Lower lobe of right lung (tissue), 2 donors: ENCODE measurements around the gene PYDC1. TPM values are rescaled to one million over a fixed set of nuclear protein-coding genes. Genes with fewer than 3 reads are reported as not detected.
"Not testable (repeated sequence)": the region's sequence is repeated elsewhere in the genome, so short reads cannot be mapped to it uniquely, and the experiment has no call there.

Source experiments
- ATAC-seq, 2 donors: fragments of 200-7000 bp; cut with Tn5 transposase; one replicate each; pipeline ENCODE4 v1.9.1; 2020 to 2022; ENCODE audit warnings: mild to moderate bottlenecking in 2 of 2, moderate library complexity in 2 of 2
- DNase-seq: peaks from one replicate; pipeline ENCODE4 v3.0.0-alpha.2; 2020
- H3K27ac ChIP-seq: fragments of 200-600 bp; one replicate; pipeline ENCODE4 v1.8.0; 2022
- H3K27me3 ChIP-seq: fragments of 200-600 bp; one replicate; pipeline ENCODE4 v1.8.0; 2022; ENCODE audit warnings: low read depth
- H3K36me3 ChIP-seq: fragments of 200-600 bp; one replicate; pipeline ENCODE4 v1.8.0; 2022; ENCODE audit warnings: mild to moderate bottlenecking
- H3K4me1 ChIP-seq: fragments of 200-600 bp; one replicate; pipeline ENCODE4 v1.8.0; 2022
- H3K4me3 ChIP-seq: fragments of 200-600 bp; one replicate; pipeline ENCODE4 v1.8.0; 2022; ENCODE audit warnings: mild to moderate bottlenecking
- H3K9me3 ChIP-seq: fragments of 200-600 bp; one replicate; pipeline ENCODE4 v1.8.0; 2022
- intact Hi-C: fragments of 100-400 bp; cut with DNase I; formaldehyde crosslinking; loops from one replicate; pipeline ENCODE4 v1.11.0; 2022
- total RNA-seq: library from RNA; stranded (reverse); fragmentation: NEBNext Ultra II Directional; extraction: Animal tissue kit (Norgen Biotek cat#: 25700); gene quantifications from one replicate; pipeline ENCODE4 v1.2.1, GENCODE V29; 2021
- TF ChIP-seq, protein P1 (sequence below): fragments of 200-600 bp; IDR thresholded peaks from one replicate; pipeline ENCODE4 v1.8.0; 2022; ENCODE audit warnings: antibody characterized with exemption, mild to moderate bottlenecking
- donor health status: DM: no; HTN: yes; CAD: no; lungs with severe emphysema.

Gene PYDC1
- total RNA-seq, 1 donor from 2014 or later = not detected

GRCh38 chr16:31248344-31248743, 31.4 kb upstream of the PYDC1 start:
- H3K27ac ChIP-seq = no peak overlapping the region
- H3K4me1 ChIP-seq = peaks cover 2% of the 10 kb centered on the region
- TF ChIP-seq, protein P1, sequence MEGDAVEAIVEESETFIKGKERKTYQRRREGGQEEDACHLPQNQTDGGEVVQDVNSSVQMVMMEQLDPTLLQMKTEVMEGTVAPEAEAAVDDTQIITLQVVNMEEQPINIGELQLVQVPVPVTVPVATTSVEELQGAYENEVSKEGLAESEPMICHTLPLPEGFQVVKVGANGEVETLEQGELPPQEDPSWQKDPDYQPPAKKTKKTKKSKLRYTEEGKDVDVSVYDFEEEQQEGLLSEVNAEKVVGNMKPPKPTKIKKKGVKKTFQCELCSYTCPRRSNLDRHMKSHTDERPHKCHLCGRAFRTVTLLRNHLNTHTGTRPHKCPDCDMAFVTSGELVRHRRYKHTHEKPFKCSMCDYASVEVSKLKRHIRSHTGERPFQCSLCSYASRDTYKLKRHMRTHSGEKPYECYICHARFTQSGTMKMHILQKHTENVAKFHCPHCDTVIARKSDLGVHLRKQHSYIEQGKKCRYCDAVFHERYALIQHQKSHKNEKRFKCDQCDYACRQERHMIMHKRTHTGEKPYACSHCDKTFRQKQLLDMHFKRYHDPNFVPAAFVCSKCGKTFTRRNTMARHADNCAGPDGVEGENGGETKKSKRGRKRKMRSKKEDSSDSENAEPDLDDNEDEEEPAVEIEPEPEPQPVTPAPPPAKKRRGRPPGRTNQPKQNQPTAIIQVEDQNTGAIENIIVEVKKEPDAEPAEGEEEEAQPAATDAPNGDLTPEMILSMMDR = no peak
- H3K36me3 ChIP-seq = no peaks in the 10 kb centered on the region
- H3K4me3 ChIP-seq = no peak overlapping the region
- no peaks in the 10 kb centered on the region for H3K9me3 ChIP-seq
- no peak for DNase-seq
- no peak for ATAC-seq
- intact Hi-C loops = no loop called here
- no peaks in the 10 kb centered on the region for H3K27me3 ChIP-seq

- Histone ChIP-seq H3K4me3 (no peak overlapping the region), H3K4me1 (no peaks in the 10 kb centered on the region), H3K27me3 (no peaks in the 10 kb centered on the region), H3K9me3 (no peaks in the 10 kb centered on the region), H3K27ac (no peak overlapping the region), H3K36me3 (no peaks in the 10 kb centered on the region)
- DNase-seq = no peak
- intact Hi-C loops = no loop called here
- ATAC-seq = no peak
- TF ChIP-seq, protein P1 = no peak
Measured at GRCh38 chr16:31246296-31246695, 29.4 kb upstream of the PYDC1 start.

DNA sequence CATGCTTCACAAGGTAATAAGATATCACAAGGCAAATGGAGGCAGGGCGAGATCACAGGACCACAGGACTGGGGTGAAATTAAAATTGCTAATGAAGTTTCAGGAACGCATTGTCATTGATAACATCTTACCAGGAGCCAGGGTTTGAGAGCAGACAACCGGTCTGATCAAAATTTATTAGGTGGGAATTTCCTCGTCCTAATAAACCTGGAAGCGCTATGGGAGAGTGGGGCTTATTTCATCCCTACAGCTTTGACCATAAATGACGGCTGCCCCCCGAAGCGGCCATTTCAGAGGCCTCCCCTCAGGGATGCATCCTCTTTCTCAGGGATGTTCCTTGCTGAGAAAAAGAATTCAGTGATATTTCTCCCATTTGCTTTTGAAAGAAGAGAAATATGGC, 28.7 kb upstream of the PYDC1 start:
- intact Hi-C loops = not testable (repeated sequence)

DNA sequence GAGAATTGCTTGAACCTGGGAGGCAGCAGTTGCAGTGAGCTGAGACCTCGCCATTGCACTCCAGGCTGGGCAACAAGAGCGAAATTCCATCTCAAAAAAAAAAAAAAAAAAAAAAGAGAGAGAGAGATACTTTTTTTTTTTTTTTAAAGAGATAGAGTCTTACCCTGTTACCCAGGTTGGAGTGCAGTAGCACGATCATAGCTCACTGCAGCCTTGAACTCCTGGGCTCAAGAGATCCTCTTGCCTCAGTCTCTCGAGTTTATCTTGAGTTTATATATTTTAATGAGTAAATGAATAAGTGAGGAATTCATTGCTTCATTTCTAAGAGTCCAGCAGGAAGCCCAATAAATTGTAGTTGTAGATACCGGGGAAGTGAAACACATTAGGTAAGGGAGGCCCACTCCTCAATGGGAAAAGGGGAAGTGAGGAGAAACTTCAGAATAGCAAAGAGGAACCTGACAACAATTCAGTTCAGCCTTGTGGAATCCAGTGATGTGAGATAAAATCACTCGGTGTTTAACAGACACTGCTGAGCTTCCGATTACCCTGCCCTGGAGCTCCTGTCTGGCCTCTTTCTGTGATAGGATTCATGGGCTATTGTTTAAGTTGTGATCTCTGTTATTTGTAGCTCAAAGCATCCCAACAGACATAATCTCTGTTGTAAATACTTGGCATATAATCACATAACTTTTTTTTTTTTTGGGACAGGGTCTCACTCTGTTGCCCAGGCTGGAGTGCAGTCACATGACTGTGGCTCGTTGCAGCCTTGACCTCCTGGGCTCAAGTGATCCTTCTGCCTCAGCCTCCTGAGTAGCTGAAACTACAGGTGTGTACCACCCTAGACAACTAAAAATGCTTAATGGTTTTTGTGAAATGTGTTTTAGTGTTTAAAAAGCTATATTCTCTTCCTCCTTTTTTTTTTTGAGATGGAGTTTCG, 27.1 kb upstream of the PYDC1 start:
- Histone ChIP-seq H3K4me3 (no peak overlapping the region), H3K27ac (peak overlapping the region; percentile 11), H3K27me3 (no peaks in the 10 kb centered on the region), H3K36me3 (no peaks in the 10 kb centered on the region), H3K4me1 (no peaks in the 10 kb centered on the region), H3K9me3 (no peaks in the 10 kb centered on the region)
- ATAC-seq = peak; percentile 61 to 70
- DNase-seq = no peak
- TF ChIP-seq, protein P1 = no peak
- intact Hi-C loops = no loop called here

More for the DNA sequence above, 28.7 kb upstream of the PYDC1 start:
- H3K4me1 ChIP-seq, H3K27me3 ChIP-seq, H3K36me3 ChIP-seq, H3K4me3 ChIP-seq, H3K27ac ChIP-seq, DNase-seq, ATAC-seq, H3K9me3 ChIP-seq: not testable (repeated sequence)

DNA sequence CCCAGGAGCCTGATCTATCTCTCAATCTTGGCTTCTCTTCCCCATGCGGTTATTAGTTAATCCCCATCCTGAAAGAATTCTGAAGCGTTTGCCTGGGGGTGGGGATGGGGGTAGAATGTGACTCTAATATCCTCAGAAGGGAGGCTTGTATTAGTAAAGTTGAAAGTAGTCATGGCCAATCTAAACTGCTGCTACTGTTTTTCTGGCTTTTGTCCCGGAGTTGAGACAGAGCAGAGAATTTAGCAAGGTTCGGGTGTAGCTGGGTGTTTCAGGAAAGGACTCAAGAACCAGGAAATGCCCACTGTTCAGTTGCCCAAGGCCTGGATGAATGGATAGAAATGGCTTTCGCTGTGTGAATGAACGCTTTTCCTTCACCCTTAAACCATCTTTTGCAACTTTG, 25.3 kb upstream of the PYDC1 start:
- peak; percentile 46 to 58 for ATAC-seq
- intact Hi-C loops = no loop called here

GRCh38 chr16:31238041-31238440, 21.1 kb upstream of the PYDC1 start:
- no peak overlapping the region for H3K27ac ChIP-seq
- intact Hi-C loops = no loop called here

More for the DNA sequence above, 25.3 kb upstream of the PYDC1 start:
- no peaks in the 10 kb centered on the region for H3K27me3 ChIP-seq
- H3K4me3 ChIP-seq = no peak overlapping the region
- no peak for DNase-seq
- no peaks in the 10 kb centered on the region for H3K36me3 ChIP-seq
- H3K4me1 ChIP-seq = no peaks in the 10 kb centered on the region
- TF ChIP-seq, protein P1 = no peak
- no peak overlapping the region for H3K27ac ChIP-seq
- H3K9me3 ChIP-seq = no peaks in the 10 kb centered on the region

More at GRCh38 chr16:31238041-31238440, 21.1 kb upstream of the PYDC1 start:
- no peak for DNase-seq
- Histone ChIP-seq H3K4me1 (no peaks in the 10 kb centered on the region), H3K9me3 (no peaks in the 10 kb centered on the region), H3K4me3 (no peak overlapping the region), H3K36me3 (no peaks in the 10 kb centered on the region), H3K27me3 (no peaks in the 10 kb centered on the region)
- ATAC-seq = no peak
- TF ChIP-seq, protein P1 = no peak
